ENCODE data around the gene KCTD21. TPM values are rescaled to one million over a fixed set of nuclear protein-coding genes. Genes with fewer than 3 reads are reported as not detected.
A peak's percentile ranks its signal among the peaks of the same experiment; 100 is the strongest.

Gene KCTD21
- total and polyA plus RNA-seq, 2 donors (not counting 1 experiment from before 2014, with no cell fraction given): 4.3 to 8.0 TPM

GRCh38 chr11:78229106-78229505 lies 40.7 kb upstream of the KCTD21 start:
- no peaks in the 10 kb centered on the region for H3K27me3 ChIP-seq (replicated peaks in 1 of 4; ENCODE audit: control extremely low read depth in 1 of 4, control insufficient read depth in 3 of 4, insufficient read depth in 4 of 4, low read length in 3 of 4)
- peaks cover 0 to 7% of the 10 kb centered on the region in 2 experiments for H3K36me3 ChIP-seq (replicated peaks in 1 of 2; ENCODE audit: control extremely low read depth in 1 of 2, control insufficient read depth in 1 of 2, extremely low read depth in 1 of 2, insufficient read depth in 2 of 2, low read length in 1 of 2)
- H3K4me1 Mint-ChIP-seq: peaks cover 47% of the 10 kb centered on the region
- ChIA-PET CTCF (interaction anchor here (0.6 to 5.8 kb wide), 9 partner anchors 9 to 336 kb away, joined by 4 to 180 read pairs (median 8); no protein-coding TSS in a partner anchor), POLR2A (no interaction called here)
- no peaks in the 10 kb centered on the region for H4K20me1 ChIP-seq (ENCODE audit: control insufficient read depth, insufficient read depth, low read length, poor library complexity, severe bottlenecking)
- H3K4me3 Mint-ChIP-seq: no peak overlapping the region
- peak overlapping the region; percentile 15 for H3K4me2 ChIP-seq (replicated peaks; ENCODE audit: low read depth, low read length, poor library complexity, severe bottlenecking)
- H3K27me3 Mint-ChIP-seq: no peaks in the 10 kb centered on the region
- intact Hi-C loops (cut with micrococcal nuclease): loop anchor here (2.0 to 5.0 kb wide), 2 partner anchors 42 to 188 kb away; partner anchors contain the start of genes GAB2, KCTD21 and USP35
- DNase-seq: no peak
- H3K79me2 ChIP-seq (ENCODE audit: control insufficient read depth, insufficient read depth, low read length): no peaks in the 10 kb centered on the region
- peaks cover 32 to 35% of the 10 kb centered on the region in 2 donors for H3K4me1 ChIP-seq (ENCODE audit: control insufficient read depth in 2 of 2, insufficient read depth in 2 of 2, low read length in 2 of 2)
- no peaks in the 10 kb centered on the region for H3K9me3 Mint-ChIP-seq (ENCODE audit: insufficient read depth)
- H3K9me3 ChIP-seq (ENCODE audit: control extremely low read depth in 1 of 3, control insufficient read depth in 2 of 3, insufficient read depth in 1 of 3, low read length in 2 of 3): no peaks in the 10 kb centered on the region
- H3K27ac ChIP-seq (ENCODE audit: low read length in 2 of 2): no peak overlapping the region
- no peak for ATAC-seq (ENCODE audit: low read depth)
- H3K9ac ChIP-seq (ENCODE audit: low read length): no peak overlapping the region
- H3K27ac Mint-ChIP-seq: no peak overlapping the region
- TF ChIP-seq EZH2 (IDR thresholded peaks at IDR 0.05; ENCODE audit: borderline replicate concordance, insufficient read depth, low read depth, low read length, poor library complexity, severe bottlenecking) (no peak), CTCF (IDR thresholded peaks at IDR 0.05) (no peak)
- no peak overlapping the region for H2AFZ ChIP-seq (ENCODE audit: insufficient read depth, low read depth, low read length, poor library complexity, severe bottlenecking)
- WGBS (ENCODE audit: insufficient coverage): 100% methylated on average over 2 of the region's 2 CpGs
- H3K4me3 ChIP-seq (ENCODE audit: control extremely low read depth in 1 of 5, extremely low read depth in 1 of 5, insufficient read depth in 1 of 5, low read depth in 2 of 5, low read length in 4 of 5): no peak overlapping the region

- ChIA-PET CTCF (interaction anchor here (0.6 to 5.8 kb wide), 25 partner anchors 9 to 363 kb away, joined by 3 to 180 read pairs (median 6); partner anchors contain the start of gene NARS2), POLR2A (interaction anchor here (1.2 kb wide), 1 partner anchor 335 kb away, joined by 10 read pairs; no protein-coding TSS in a partner anchor)
Measured at GRCh38 chr11:78228467-78228866, 40.0 kb upstream of the KCTD21 start.

More at GRCh38 chr11:78228467-78228866, 40.0 kb upstream of the KCTD21 start:
- ATAC-seq (ENCODE audit: low read depth) (peak; percentile 79), DNase-seq (peak; percentile 73)
- Histone ChIP-seq H3K9ac (ENCODE audit: low read length) (no peak overlapping the region), H3K27me3 (replicated peaks in 1 of 4; ENCODE audit: control extremely low read depth in 1 of 4, control insufficient read depth in 3 of 4, insufficient read depth in 4 of 4, low read length in 3 of 4) (no peaks in the 10 kb centered on the region), H3K9me3 (ENCODE audit: control extremely low read depth in 1 of 3, control insufficient read depth in 2 of 3, insufficient read depth in 1 of 3, low read length in 2 of 3) (no peaks in the 10 kb centered on the region), H3K4me3 (ENCODE audit: control extremely low read depth in 1 of 5, extremely low read depth in 1 of 5, insufficient read depth in 1 of 5, low read depth in 2 of 5, low read length in 4 of 5) (no peak overlapping the region), H4K20me1 (ENCODE audit: control insufficient read depth, insufficient read depth, low read length, poor library complexity, severe bottlenecking) (no peaks in the 10 kb centered on the region), H3K4me2 (replicated peaks; ENCODE audit: low read depth, low read length, poor library complexity, severe bottlenecking) (peak overlapping the region; percentile 15), H3K4me1 (ENCODE audit: control insufficient read depth in 2 of 2, insufficient read depth in 2 of 2, low read length in 2 of 2) (peaks cover 38 to 42% of the 10 kb centered on the region in 2 donors), H2AFZ (ENCODE audit: insufficient read depth, low read depth, low read length, poor library complexity, severe bottlenecking) (no peak overlapping the region), H3K27ac (ENCODE audit: low read length in 2 of 2) (peak overlapping the region in 1 of 2 donors; percentile 2), H3K79me2 (ENCODE audit: control insufficient read depth, insufficient read depth, low read length) (no peaks in the 10 kb centered on the region), H3K36me3 (replicated peaks in 1 of 2; ENCODE audit: control extremely low read depth in 1 of 2, control insufficient read depth in 1 of 2, extremely low read depth in 1 of 2, insufficient read depth in 2 of 2, low read length in 1 of 2) (peaks cover 0 to 7% of the 10 kb centered on the region in 2 experiments)
- H3K9me3 Mint-ChIP-seq (ENCODE audit: insufficient read depth): no peaks in the 10 kb centered on the region
- intact Hi-C loops (cut with micrococcal nuclease): loop anchor here (1.0 to 5.0 kb wide), 4 partner anchors 41 to 336 kb away; partner anchors contain the start of genes GAB2, KCTD21 and USP35
- H3K27me3 Mint-ChIP-seq: no peaks in the 10 kb centered on the region
- H3K4me1 Mint-ChIP-seq: peaks cover 52% of the 10 kb centered on the region
- no peak overlapping the region for H3K4me3 Mint-ChIP-seq
- peak; percentile 78 for TF ChIP-seq CTCF (IDR thresholded peaks at IDR 0.05)
- TF ChIP-seq EZH2 (IDR thresholded peaks at IDR 0.05; ENCODE audit: borderline replicate concordance, insufficient read depth, low read depth, low read length, poor library complexity, severe bottlenecking): no peak
- WGBS (ENCODE audit: insufficient coverage): no CpG with 5 or more reads among the region's 3 CpGs
- H3K27ac Mint-ChIP-seq: no peak overlapping the region
